Stimulated activated CD8-positive, alpha-beta memory T cell treated with anti-CD3 and anti-CD28 coated beads, Interleukin-15, amount 100 ng/mL, for 4 hours (primary cell): Measurements from ENCODE around the gene CYP24A1.

Experiments
- DNase-seq, 2 donors: peaks; one replicate each; pipeline ENCODE4 v3.0.0-alpha.2; 2020; ENCODE audit warnings: low read depth in 2 of 2

The CYP24A1 gene

DNA sequence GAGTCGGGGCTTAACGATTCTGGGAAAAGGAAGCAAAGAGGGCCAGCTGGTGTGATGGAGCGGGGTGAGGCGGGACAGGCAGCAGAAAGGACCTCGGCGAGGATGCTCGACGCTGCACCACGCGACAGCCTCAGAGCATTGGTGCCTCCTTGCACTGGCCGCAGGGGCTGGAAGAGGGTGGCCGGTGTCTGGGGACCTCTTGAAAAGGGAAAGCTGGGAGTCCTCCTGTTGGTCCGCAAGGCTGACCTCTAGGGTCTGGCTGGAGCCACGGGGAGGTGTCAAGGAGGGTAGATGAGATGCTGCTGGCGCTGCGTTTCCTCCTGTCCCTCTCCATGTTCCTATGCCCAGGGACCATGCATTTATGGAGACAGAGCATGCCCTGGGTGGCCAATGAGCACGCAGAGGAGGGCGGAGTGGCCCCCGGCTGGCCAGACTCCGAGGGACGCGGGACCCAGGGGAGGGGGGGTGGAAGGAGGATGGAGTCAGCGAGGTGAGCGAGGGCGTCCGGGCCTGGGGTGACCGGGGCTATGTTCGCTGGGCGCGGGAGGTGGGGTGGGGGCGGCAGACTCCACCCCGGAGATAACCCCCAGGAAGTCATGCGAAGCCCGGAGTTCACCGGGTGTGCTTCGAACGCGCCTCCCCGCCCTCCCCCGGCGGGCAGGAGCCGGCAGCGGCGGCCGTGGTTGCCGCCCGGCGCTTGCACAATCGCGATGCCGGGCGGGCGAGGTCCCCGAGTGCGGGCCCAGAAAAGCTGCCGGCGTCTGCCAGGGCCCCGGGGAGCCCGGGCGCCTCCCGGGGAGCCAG is at the start of gene CYP24A1:
CYP24A1 (minus strand) TSS at position 334 of the 804 bp plus-strand sequence. CDS start 407 bp downstream, outside the sequence.
- no peak for DNase-seq

DNA sequence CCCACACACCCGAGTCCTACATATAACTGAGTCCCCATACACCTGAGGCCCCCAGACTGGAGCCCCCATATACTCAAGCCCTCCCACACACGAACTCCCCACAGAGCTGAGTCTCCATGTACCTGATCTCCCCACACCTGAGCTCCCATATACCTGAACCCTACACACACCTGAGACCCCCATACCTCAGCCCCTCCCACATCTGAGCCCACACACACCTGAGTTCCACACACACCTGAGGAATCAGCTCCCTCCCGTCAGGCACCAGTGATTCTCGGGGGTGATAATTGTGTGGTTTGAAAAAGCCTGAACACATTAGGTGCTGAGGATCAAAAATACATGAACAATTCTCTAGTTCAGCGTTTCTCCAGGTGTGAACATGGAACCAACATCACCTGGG is 49.5 kb upstream of the CYP24A1 start:
- DNase-seq: no peak

GRCh38 chr20:54221996-54222890 is 48.5 kb upstream of the CYP24A1 start:
- no peak for DNase-seq

- DNase-seq: no peak
Observed at GRCh38 chr20:54221353-54221752, 47.6 kb upstream of the CYP24A1 start.

DNA sequence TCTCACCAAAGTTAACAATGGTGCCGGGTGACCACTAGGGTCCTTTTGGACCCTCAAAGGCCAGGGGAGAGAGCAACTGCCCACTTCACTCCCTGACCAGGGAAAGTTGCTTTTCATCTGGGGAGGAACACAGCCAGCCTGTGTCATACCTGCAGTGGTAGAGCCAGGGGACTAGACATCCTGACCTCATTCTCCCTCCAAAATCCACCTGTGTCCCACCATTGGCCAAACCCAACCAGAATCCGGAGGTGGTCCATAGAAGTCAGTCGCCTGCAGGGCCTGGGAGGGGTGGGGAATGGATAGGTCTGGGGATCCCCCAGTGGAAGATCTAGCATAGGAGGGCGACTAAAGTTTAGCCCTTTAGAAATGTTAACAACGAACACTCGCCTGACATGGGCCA is 46.9 kb upstream of the CYP24A1 start:
- DNase-seq: no peak

GRCh38 chr20:54219751-54220426 is 46.1 kb upstream of the CYP24A1 start:
- no peak for DNase-seq

DNA sequence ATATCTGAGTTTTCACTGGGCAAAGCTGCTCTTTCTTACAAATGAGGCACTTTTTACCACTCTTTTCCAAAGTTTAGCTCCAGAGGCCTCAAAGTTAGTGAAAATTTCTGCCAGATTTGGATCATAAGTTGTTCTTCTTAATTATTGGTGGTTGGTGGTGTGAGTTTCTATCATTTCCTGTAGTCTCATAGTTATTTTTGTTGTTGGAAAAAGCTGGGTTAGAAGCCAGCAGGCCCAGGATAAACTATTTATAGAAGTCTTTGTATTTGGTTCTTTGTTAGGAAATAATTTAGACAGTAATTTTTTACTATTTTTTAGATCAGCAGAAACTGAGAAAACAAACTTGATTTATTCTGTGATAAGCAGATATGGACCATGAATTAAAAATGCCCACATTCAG is 44.7 kb upstream of the CYP24A1 start:
- no peak for DNase-seq

DNA sequence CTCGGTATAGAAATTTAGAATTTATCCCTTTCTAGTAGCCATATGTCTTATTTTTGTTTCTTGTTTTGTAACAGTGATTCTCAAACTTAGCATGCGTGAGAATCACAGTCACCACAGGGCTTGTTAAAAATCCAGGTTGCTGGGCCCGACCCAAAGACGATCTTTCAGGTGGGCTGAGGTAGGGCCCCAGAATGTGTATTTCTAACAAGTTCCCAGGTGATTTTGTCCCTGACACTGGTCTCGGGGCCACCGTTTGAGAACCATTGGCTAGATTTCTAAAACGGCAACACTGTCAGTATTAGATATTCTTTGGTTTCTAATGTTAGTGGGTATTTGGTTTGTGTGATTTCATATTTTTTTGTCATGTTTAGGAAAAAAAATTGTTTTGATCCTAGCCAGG is 44.0 kb upstream of the CYP24A1 start:
- DNase-seq: no peak

- no peak for DNase-seq
Observed at GRCh38 chr20:54215157-54215789, 41.5 kb upstream of the CYP24A1 start.

DNA sequence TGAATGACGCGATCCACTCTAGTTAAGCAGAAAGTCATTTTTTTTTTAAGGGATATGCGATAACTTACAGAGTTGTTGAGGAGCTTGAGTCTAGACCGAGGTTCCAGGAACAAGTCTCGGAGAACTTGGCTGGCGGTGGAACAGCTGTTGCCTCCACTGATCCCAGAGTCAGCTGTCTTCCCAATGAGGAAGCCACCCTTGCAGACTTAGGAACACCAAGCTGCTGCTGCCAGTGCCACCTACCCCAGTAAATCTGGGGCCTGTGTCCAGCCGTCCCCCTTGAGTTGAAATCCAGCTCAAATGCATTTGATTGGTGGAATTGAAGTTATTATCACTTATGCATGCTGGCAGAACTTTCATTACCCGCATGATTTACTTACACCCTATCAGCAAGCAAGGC is 40.8 kb upstream of the CYP24A1 start:
- DNase-seq: no peak

GRCh38 chr20:54212871-54213270 is 39.1 kb upstream of the CYP24A1 start:
- no peak for DNase-seq

DNA sequence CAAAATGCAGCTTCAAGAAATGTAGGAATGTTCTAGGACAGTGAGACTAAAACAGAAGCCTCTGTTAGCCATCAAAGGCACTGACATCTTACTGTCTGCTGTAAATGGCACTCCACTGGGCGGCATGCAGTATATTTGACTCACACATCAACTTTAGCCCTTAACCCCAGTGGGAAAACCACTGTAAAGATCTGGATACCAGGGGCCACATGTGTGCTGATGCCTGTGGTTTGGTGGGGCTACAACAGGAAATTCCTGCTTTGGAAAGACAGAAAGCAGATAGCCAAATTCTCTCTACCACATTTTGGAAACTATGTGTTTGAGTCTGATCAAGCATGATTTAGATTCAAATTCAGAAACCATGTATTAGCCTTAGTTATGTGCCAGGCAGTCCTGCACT is 38.4 kb upstream of the CYP24A1 start:
- DNase-seq: no peak

- no peak for DNase-seq
Observed at GRCh38 chr20:54209216-54209813, 35.5 kb upstream of the CYP24A1 start.

- DNase-seq: no peak
Observed at GRCh38 chr20:54208548-54209176, 34.9 kb upstream of the CYP24A1 start.

GRCh38 chr20:54207743-54208547 is 34.2 kb upstream of the CYP24A1 start, which contains the start of gene PFDN4:
TSS of gene PFDN4 (plus strand) at chr20:54208087. CDS start at chr20:54208101, 14 bp downstream.
- DNase-seq: peak; percentile 47 to 60

DNA sequence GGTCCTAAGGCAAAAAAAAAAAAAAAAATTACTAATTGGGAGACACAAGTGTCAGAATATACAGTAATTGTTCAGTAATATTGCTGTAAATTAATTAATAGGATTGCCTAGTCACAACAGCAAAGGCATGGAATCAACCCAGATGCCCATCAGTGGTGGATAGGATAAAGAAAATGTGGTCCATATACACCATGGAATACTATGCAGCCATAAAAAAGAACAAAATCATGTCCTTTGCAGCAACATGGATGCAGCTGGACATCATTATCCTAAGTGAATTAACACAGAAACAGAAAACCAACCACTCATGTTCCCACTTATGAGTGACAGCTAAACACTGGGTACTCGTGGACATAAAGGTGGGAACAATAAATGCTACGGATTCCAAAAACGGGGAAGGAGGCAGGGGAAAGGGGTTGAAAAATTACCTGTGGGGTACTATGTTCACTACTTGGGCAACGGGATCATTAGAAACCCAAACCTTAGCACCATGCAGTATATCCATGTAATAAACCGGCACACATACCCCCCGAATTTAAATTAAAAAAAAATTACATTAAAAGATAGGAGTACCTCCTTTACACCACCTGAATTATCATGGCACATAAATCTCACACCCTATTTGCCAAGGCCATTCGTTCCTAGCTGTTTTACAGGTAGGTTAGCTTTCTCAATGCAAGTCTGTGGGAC is 33.4 kb upstream of the CYP24A1 start:
- no peak for DNase-seq

DNA sequence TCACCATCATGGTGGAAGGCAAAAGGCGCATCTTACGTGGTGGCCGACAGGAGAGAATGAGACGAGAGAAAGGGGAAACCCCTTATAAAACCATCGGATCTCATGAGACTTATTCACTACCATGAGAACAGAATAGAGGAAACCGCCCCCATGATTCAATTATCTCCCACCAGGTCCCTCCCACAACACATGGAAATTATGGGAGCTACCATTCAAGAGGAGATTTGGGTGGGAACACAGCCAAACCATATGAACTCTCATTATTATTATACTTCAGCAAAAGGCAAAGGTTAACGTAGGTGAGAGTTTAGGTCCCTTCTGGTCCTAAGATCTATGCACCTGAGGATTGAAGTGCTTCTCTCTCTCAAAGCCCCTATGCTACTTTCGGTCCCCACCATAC is 31.7 kb upstream of the CYP24A1 start:
- DNase-seq: no peak

- DNase-seq: no peak
Observed at GRCh38 chr20:54204481-54204880, 30.7 kb upstream of the CYP24A1 start.

DNA sequence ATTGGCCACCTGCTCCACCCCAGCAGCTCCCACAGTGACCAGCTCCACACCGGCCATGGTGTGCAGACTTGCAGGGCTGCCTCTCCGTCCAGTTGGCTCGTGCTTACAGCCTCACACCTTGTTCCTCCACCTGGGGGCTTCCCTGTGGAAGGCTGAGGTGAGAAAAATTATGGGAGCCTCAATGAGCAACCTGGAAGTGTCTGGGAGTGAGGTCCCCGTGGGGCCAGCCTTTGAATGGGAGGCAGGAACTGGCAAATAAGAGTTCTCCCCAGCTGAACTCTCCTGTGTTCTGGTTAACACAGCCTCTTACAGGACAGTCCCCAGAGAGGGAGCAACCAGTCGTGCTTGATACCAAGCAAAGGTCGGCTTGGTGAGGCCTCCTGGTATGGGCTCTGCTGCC is 30.3 kb upstream of the CYP24A1 start:
- DNase-seq: no peak
